ENCODE measurements around the gene OARD1.

Gene OARD1

DNA sequence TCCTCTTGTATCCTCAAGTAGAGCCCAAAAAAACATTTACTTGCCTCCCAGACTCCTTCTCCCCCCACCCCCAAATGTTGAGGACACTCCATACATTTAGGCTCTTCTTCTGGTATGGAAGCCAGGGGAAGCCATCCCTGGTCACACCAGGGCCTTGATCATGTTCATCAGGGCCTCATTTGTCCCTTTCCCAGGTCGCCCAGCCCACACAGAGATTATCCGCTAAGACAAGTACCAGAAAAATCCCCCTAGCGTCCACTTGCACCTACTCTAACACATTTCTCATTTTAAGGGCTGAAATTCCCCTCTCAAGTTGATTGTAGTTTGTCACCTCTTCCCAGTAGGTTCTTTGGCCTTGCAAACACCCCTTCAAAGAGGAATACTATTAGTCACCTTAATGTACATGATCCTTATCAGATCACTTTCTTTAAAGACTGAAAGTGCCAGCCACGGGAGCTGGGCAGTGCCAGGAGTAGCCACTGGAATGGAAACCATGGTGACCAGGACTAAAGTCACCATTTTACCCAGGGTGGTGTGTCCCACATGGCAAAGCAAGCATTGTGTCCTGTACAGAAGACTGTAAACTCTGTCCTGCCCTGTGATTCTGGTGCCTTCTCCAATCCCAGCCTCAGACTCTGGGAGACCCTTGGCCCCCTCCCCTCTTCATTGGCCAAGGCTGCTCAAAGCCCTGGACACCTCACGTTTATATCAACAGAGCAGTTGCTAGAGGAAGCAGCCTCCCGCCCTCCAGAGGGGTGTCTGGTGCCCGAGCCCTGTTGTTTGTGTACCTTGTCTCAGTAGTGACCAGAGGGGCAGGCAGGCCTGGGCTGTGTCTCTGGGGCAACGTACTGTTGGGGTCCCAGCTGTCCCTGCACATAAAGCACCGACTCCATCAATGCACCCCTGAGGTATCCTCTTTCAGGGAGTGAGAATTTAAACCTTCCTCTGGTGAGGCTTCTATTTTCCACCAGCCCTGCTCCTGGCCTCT is 24.1 kb downstream of the OARD1 start:
- H3K4me3 Mint-ChIP-seq = no peak overlapping the region
- H3K27me3 Mint-ChIP-seq = no peaks in the 10 kb centered on the region
- no peak for DNase-seq
- H3K9me3 Mint-ChIP-seq = no peaks in the 10 kb centered on the region
- H3K27ac Mint-ChIP-seq = no peak overlapping the region
- H3K4me1 Mint-ChIP-seq (ENCODE audit: low read depth) = peaks cover 15% of the 10 kb centered on the region
- peaks cover 28% of the 10 kb centered on the region for H3K36me3 Mint-ChIP-seq (ENCODE audit: low read depth)

DNA sequence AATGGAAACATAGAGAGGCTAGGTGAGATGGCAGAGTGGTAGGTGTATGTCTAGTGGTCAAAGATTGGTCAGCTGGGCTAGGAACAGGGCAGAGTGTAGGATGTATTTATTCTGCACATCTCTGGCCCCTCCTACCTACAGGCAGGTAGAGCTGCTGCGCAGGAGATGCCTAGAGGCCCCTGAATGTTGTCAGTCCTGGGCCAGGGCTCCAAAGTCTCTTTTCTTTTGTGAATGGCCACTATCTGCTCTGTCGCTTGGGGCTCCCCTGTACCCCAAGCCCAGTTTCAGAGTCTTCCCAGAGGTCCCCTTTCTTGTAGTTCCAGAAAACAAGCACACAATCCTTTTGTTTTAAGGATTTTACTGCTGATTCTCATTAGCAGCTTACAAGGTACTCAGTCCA is 24.9 kb downstream of the OARD1 start:
- Mint-ChIP-seq H3K27me3 (no peaks in the 10 kb centered on the region), H3K36me3 (ENCODE audit: low read depth) (peaks cover 31% of the 10 kb centered on the region), H3K27ac (no peak overlapping the region), H3K4me3 (no peak overlapping the region), H3K9me3 (no peaks in the 10 kb centered on the region), H3K4me1 (ENCODE audit: low read depth) (peaks cover 9% of the 10 kb centered on the region)
- DNase-seq = no peak

DNA sequence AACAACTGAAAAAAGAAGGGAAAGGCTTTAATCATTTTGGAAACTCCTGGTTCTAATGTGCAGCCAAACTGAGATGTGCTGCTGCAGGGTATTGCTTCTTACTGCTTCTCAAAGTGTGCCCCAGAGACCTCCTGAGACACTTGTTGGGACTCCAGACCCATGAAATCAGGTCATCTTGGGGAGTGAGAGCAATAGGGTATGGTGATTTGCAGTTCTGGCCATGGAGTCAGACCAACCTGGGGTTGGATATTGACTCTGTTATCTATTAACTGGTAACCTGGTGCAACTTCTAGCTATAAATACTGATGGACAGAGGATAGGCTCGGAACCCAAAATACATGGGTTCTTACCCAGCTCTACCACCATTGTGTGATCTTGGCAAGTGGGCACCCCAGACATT is 26.1 kb downstream of the OARD1 start:
- DNase-seq = no peak
- H3K4me1 Mint-ChIP-seq (ENCODE audit: low read depth) = no peaks in the 10 kb centered on the region
- H3K4me3 Mint-ChIP-seq = no peak overlapping the region
- H3K27ac Mint-ChIP-seq = no peak overlapping the region
- peaks cover 26% of the 10 kb centered on the region for H3K36me3 Mint-ChIP-seq (ENCODE audit: low read depth)
- H3K27me3 Mint-ChIP-seq = no peaks in the 10 kb centered on the region
- H3K9me3 Mint-ChIP-seq = no peaks in the 10 kb centered on the region

DNA sequence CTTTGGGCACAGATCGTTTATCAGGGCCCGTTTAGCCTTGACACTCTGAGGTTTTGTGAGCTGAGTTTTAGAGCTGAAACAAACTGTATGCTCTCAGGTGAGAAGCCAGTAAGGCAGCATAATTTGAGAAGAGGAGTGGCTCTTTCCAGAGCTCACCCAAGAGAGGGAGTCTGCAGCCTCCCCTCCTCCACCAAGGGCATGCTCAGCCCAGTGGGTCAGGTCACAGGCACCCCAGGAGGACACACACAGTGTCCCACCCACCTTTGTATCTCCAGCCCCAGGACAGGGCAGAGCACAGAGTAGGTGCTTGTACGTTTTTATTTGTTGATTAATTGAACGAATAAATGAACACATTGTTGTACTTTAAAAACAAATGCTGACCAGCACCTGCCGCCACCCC is 26.5 kb downstream of the OARD1 start:
- no peak overlapping the region for H3K4me3 Mint-ChIP-seq
- no peak for DNase-seq
- H3K27ac Mint-ChIP-seq = no peak overlapping the region
- no peaks in the 10 kb centered on the region for H3K27me3 Mint-ChIP-seq
- H3K4me1 Mint-ChIP-seq (ENCODE audit: low read depth) = peaks cover 3% of the 10 kb centered on the region
- H3K9me3 Mint-ChIP-seq = no peaks in the 10 kb centered on the region
- H3K36me3 Mint-ChIP-seq (ENCODE audit: low read depth) = peaks cover 24% of the 10 kb centered on the region

DNA sequence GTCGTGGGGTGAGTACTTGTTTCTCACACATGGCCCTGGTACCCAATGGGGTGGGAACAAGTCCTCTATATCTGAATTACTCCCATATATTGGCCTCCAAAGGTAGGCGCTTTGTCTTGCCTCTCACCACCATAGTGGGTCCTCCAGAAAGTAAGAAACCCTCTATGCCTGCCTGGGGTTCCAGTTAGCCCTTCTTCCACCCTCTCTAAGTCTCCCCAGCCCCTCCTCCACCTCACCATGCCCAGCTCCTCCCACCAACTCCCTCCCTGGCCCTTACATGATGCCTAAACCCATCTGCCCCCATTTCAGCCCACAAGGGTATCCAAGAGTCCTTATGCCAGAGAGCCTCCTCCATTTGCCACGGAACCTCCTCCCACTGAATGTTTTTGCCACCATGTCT is 29.0 kb downstream of the OARD1 start:
- Mint-ChIP-seq H3K36me3 (ENCODE audit: low read depth) (peaks cover 14% of the 10 kb centered on the region), H3K9me3 (no peaks in the 10 kb centered on the region), H3K27ac (no peak overlapping the region)

DNA sequence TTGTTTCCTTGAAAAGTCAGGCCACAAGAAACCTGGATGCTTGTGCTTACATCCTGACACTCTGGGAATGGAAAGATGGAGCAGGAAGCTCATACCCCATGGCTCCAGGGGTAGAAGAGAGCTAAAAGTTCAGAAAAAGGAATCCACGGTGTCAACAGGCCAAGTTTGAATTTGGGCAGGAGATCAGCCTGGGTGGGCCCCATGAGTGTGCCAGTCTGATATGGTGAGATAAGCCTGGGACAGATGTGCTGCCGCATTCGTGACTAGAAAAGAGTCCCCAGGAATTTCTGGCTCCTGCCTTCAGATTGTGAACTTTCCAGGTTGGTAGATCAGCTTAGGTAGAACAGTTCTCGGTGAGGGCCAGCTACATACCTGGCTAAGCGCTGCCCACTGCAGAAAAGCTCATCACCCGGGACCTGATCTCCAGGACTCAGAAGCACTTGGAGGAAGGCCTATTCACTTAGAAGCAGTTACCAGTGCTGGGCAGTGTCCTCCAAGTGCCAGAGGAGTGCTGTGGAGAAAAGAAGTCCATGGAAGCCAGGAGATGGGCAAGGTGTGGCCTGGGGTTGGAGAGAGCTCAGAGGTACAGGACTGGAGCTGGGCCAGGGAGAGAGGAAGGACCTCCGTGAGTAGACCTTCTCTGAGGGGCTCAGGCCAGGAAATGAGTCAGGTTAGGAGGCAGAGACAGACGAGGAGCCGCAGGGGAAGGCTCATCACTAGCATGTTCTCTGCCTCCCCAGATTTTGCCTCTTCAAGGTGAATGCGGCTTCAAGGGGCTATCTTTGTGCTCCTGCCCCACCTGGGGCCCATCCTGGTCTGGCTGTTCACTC is 29.7 kb downstream of the OARD1 start, which contains the start of gene TSPO2:
Gene TSPO2, plus strand, starts transcription at position 242 of the 830 bp plus-strand sequence. Its CDS starts 519 bp downstream, at position 761.
- Mint-ChIP-seq H3K27ac (no peak within 1 kb of the TSS), H3K4me1 (ENCODE audit: low read depth) (peaks cover 10% of the 10 kb centered on the region), H3K36me3 (ENCODE audit: low read depth) (peaks cover 11% of the 10 kb centered on the region), H3K4me3 (no peak within 1 kb of the TSS), H3K9me3 (no peaks in the 10 kb centered on the region), H3K27me3 (no peaks in the 10 kb centered on the region)
- no peak for DNase-seq

More for the DNA sequence above, 29.0 kb downstream of the OARD1 start:
- H3K4me3 Mint-ChIP-seq = no peak overlapping the region
- peaks cover 10% of the 10 kb centered on the region for H3K4me1 Mint-ChIP-seq (ENCODE audit: low read depth)
- no peak for DNase-seq
- H3K27me3 Mint-ChIP-seq = no peaks in the 10 kb centered on the region

DNA sequence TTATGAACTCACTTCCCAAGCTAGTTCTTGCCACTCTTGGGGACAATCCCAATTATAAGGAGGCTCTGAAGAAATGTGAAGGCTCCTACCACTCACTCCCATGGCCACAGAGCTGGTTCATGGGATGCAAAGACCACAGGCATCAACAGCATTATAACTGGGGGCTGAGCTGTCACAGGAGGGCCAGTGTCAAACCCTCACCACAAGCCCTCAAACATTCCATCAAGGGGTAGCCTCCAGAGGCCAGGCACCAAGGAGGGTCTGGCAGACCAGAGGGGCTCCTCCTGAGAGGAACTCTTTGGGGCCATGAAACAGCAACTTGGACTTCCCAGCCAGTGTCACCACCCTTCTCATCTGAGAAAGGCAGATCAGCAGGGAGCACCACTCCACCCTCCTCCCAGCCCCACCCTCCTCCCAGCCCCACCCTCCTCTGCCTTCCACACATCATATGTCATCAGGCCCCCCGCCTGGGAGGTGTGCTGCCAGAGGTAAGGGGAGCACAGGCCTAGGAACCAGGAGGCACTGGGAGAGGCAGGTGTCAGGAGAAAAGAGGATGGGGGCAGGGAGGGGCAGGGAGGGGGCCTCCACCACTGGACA is 31.1 kb downstream of the OARD1 start:
- no peak for DNase-seq
- Mint-ChIP-seq H3K4me1 (ENCODE audit: low read depth) (peaks cover 10% of the 10 kb centered on the region), H3K4me3 (no peak overlapping the region), H3K27me3 (no peaks in the 10 kb centered on the region), H3K36me3 (ENCODE audit: low read depth) (peaks cover 9% of the 10 kb centered on the region), H3K9me3 (no peaks in the 10 kb centered on the region), H3K27ac (no peak overlapping the region)

DNA sequence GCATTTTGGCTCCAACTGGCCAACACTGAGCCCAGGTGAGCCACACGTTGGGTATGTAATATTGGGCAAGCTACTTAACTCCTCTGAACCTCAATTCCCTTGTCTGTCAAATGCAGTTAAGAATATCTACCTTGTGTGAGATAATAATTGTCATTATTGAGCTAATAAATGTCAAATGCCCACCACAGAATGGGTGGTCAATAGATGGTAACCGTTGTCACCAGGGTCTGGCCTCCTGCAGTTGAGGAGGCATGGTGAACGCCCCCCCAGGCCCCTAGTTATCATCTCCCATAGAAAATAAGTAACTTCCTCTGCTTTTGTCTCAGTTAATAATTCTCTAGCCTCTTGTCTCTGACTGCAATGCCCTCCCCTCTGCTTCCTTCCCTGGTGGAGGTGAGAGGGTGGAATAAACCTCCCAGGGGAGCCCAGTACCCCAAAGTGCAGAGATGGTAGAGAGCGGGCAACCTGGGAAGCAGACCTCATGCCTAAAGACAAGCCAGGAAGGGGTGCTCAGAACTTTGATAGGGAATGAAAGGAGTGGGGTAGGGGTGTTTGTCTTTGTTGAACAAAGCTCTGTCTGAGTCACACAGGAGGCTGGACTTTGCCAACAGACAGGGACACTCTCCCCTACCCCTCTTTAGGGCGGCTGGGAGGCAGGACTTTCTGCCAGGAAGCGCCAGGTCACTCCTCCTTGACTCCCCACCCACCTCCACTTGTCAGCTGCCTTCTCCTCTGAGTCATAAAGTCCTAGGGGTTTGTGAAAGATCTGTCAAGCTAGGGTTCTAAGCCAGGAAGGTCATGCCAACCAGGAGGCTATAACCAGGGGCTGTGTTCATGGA is 31.8 kb downstream of the OARD1 start:
- DNase-seq = no peak
- no peaks in the 10 kb centered on the region for H3K9me3 Mint-ChIP-seq
- H3K36me3 Mint-ChIP-seq (ENCODE audit: low read depth) = peaks cover 8% of the 10 kb centered on the region
- peak overlapping the region; percentile 9 for H3K27ac Mint-ChIP-seq
- peaks cover 10% of the 10 kb centered on the region for H3K4me1 Mint-ChIP-seq (ENCODE audit: low read depth)
- H3K4me3 Mint-ChIP-seq = no peak overlapping the region
- no peaks in the 10 kb centered on the region for H3K27me3 Mint-ChIP-seq

DNA sequence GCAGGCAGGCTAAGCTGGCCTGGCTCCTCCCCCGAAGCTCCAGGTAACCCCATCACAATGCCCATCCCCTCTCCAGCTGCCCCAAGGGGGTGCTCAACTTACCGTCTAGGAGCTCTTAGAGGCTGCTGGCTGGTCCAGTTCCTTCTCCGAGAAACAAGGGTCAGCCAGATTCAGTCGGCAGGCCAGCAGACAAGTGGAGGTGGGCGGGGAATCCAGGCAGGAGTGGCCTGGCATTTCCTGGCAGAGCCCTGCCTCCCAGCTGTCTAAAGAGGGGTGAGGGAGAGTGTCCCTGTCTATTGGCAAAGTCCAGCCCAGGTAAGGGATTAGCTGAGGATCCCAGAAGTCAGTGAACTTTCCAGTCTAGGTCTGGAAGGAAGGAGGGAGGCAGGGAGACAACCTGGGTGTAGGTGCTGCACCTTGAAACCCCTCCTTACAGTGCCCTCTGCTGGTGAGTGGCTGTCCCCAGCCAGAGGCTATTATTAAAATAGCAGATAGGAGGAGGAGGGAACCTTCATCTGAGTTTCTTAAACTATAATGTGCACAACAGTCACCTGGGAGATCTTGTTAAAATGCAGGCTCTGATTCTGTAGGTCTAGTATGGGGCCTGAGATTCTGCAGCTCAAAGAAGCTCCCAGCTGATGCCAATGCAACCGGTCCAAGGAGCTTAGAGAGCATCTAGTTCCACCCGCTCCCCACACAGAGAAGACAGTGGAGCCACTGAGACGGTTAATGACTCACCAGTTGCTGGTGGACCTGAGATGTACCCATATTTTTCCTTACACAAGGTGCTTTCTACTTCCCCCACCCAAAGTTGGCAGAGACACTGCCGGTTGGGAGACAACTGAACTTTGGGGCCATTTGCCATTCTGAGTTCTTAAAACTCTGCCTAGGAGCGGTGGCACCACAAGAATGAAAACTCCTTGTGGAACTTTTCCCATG is 32.8 kb downstream of the OARD1 start, which contains the start of gene UNC5CL:
Gene UNC5CL, minus strand, starts transcription at position 162 of the 939 bp plus-strand sequence. CDS start 4,147 bp downstream, outside the sequence.
- Mint-ChIP-seq H3K27me3 (no peaks in the 10 kb centered on the region), H3K4me1 (ENCODE audit: low read depth) (peaks cover 10% of the 10 kb centered on the region), H3K4me3 (no peak within 1 kb of the TSS), H3K36me3 (ENCODE audit: low read depth) (peaks cover 8% of the 10 kb centered on the region), H3K27ac (no peak within 1 kb of the TSS), H3K9me3 (no peaks in the 10 kb centered on the region)
- peak; percentile 63 for DNase-seq

DNA sequence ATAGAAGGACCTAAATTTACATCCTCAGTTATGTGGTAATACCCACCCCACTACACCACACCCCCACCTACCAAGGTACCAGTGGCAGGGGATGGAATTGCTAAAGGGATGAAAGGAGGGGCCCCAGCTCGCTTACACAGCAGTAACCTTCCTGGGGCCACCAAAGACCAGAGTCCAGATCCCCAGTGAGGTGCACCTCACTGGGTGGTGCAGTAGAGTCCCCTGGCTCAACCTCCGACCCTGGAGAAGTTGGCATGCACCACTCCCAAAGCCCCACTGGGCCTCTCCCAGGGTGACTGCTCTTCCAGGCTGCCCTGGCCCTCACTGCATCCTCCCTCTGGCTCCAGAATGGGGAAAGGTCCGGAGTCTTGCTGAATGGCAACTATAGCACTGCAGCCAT is 34.0 kb downstream of the OARD1 start:
- H3K36me3 Mint-ChIP-seq (ENCODE audit: low read depth) = peaks cover 9% of the 10 kb centered on the region
- H3K27ac Mint-ChIP-seq = no peak overlapping the region
- H3K4me1 Mint-ChIP-seq (ENCODE audit: low read depth) = peaks cover 10% of the 10 kb centered on the region
- H3K9me3 Mint-ChIP-seq = no peaks in the 10 kb centered on the region
- H3K4me3 Mint-ChIP-seq = no peak overlapping the region
- no peak for DNase-seq
- H3K27me3 Mint-ChIP-seq = no peaks in the 10 kb centered on the region

DNA sequence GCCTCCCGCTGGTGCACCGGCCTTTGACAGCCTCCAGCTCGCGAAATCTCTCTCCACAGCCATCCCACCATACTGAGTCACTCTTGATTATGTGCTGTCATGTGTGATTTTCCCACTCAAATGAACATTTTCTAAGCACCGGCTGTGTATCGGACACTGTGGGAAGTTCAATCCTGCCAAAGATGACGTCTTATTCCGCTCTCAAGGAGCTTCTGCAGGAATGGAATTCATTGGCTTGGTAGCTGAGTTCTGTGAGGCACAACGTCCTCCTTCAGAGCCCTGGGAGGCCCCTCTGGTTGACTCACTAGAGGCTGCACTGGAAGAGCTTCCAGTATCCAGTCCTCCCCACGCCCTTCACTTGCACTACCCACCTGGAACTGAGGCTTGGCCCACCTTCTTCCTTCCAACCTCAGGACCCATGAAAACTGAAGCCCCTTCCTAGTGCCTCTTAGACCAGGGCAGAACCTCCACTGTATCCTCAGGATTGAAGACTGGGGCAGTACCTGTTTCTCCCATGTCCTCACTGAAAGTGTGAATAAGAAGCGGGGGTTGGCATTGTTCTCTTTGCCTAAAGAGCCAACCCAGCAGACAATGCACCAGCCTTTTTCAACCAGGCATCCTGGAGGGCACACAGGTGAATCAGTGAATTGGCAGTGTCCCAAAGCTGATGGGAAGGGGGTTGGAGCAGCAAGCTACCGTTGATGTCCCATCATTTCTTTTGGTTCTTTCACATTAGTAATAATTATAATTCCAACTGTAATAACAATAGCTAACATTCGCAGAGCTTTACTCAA is 34.9 kb downstream of the OARD1 start:
- no peaks in the 10 kb centered on the region for H3K9me3 Mint-ChIP-seq
- no peak overlapping the region for H3K4me3 Mint-ChIP-seq
- peaks cover 10% of the 10 kb centered on the region for H3K4me1 Mint-ChIP-seq (ENCODE audit: low read depth)
- DNase-seq = no peak
- H3K27ac Mint-ChIP-seq = no peak overlapping the region
- peaks cover 6% of the 10 kb centered on the region for H3K36me3 Mint-ChIP-seq (ENCODE audit: low read depth)
- H3K27me3 Mint-ChIP-seq = no peaks in the 10 kb centered on the region

DNA sequence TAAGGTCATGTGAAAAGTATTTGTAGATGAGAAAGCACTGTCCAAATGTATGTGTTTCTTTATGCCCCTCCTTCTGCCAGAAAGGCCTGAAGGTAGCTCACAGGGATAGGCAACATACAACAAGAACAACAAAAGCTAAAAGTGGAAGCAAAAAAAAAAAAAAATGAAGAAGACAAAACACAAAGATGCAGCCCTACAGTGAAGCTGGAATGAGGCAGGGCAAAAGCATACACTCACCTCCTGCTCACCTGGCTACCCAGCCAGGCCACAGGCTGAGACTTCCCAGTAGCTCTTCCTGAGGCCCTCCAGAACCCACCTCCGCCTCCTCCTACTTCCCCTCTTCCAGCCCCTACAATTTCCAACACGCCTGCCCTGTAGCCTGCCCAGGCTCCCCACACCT is 35.6 kb downstream of the OARD1 start:
- Mint-ChIP-seq H3K9me3 (no peaks in the 10 kb centered on the region), H3K36me3 (ENCODE audit: low read depth) (peaks cover 1% of the 10 kb centered on the region), H3K4me1 (ENCODE audit: low read depth) (peaks cover 10% of the 10 kb centered on the region), H3K4me3 (no peak overlapping the region), H3K27me3 (no peaks in the 10 kb centered on the region), H3K27ac (no peak overlapping the region)
- DNase-seq = no peak
